ENCODE results near the gene TAP1.

TAP1 gene

DNA sequence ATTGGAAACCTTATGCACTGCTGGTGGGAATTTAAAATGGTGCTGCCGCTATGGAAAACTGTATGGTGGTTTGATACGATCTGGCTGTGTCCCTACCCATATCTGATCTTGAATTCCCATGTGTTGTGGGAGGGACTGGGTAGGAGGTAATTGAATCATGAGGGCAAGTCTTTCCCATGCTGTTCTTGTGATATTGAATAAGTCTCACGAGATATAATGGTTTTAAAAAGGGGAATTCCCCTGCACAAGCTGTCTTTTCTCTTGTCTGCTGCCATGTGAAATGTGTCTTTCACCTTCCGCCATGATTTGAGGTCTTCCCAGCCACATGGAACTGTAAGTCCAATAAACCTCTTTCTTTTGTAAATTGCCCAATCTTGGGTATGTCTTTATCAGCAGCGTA is 19.8 kb downstream of the TAP1 start:
- no peak for TF ChIP-seq EZH2phosphoT487 (IDR thresholded peaks at IDR 0.05; ENCODE audit: low read depth)
- TF ChIP-seq, protein P1, sequence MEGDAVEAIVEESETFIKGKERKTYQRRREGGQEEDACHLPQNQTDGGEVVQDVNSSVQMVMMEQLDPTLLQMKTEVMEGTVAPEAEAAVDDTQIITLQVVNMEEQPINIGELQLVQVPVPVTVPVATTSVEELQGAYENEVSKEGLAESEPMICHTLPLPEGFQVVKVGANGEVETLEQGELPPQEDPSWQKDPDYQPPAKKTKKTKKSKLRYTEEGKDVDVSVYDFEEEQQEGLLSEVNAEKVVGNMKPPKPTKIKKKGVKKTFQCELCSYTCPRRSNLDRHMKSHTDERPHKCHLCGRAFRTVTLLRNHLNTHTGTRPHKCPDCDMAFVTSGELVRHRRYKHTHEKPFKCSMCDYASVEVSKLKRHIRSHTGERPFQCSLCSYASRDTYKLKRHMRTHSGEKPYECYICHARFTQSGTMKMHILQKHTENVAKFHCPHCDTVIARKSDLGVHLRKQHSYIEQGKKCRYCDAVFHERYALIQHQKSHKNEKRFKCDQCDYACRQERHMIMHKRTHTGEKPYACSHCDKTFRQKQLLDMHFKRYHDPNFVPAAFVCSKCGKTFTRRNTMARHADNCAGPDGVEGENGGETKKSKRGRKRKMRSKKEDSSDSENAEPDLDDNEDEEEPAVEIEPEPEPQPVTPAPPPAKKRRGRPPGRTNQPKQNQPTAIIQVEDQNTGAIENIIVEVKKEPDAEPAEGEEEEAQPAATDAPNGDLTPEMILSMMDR (IDR thresholded peaks at IDR 0.05; ENCODE audit: low read depth, low read length): no peak
- Histone ChIP-seq H2AFZ (ENCODE audit: low read depth, low read length) (no peak overlapping the region), H3K9ac (ENCODE audit: low read length) (no peak overlapping the region), H3K27ac (ENCODE audit: low read length) (no peak overlapping the region), H3K4me2 (ENCODE audit: low read length) (no peak overlapping the region), H3K9me3 (ENCODE audit: insufficient read depth, low read length) (no peaks in the 10 kb centered on the region), H3K4me3 (ENCODE audit: low read length) (no peak overlapping the region), H3K4me1 (ENCODE audit: low read length) (peaks cover 15% of the 10 kb centered on the region), H3K79me2 (ENCODE audit: low read length) (peaks cover 15% of the 10 kb centered on the region), H3K36me3 (replicated peaks; ENCODE audit: low read depth, low read length) (peaks cover 35% of the 10 kb centered on the region), H4K20me1 (ENCODE audit: insufficient read depth, low read length) (no peaks in the 10 kb centered on the region), H3K27me3 (ENCODE audit: low read depth, low read length) (no peaks in the 10 kb centered on the region)

DNA sequence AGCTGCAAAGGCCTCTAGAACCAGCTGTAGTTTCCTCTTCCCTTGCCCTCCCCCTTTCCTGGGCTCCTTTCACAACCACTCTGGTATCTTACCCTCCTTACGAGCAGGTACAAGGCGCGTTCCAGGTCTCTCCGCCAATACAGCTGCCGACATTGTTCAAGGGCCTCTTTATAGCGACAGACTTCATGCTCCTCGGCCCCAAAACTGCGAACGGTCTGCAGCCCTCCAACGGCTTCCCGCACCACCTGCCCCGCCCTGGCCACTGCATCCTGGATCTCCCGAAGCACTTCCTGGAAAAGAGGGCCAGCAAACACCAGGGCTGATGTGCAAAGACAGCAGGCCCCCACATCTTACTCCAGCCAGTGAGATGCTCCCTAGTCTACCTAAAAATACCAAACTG is 21.0 kb downstream of the TAP1 start:
- peaks cover 11% of the 10 kb centered on the region for H3K4me1 ChIP-seq (ENCODE audit: low read length)
- H3K36me3 ChIP-seq (replicated peaks; ENCODE audit: low read depth, low read length): peaks cover 37% of the 10 kb centered on the region
- no peak overlapping the region for H2AFZ ChIP-seq (ENCODE audit: low read depth, low read length)
- H3K4me3 ChIP-seq (ENCODE audit: low read length): no peak overlapping the region
- no peaks in the 10 kb centered on the region for H3K9me3 ChIP-seq (ENCODE audit: insufficient read depth, low read length)
- TF ChIP-seq, protein P1 (IDR thresholded peaks at IDR 0.05; ENCODE audit: low read depth, low read length): no peak
- no peak for TF ChIP-seq EZH2phosphoT487 (IDR thresholded peaks at IDR 0.05; ENCODE audit: low read depth)
- no peaks in the 10 kb centered on the region for H4K20me1 ChIP-seq (ENCODE audit: insufficient read depth, low read length)
- no peaks in the 10 kb centered on the region for H3K27me3 ChIP-seq (ENCODE audit: low read depth, low read length)
- peaks cover 8% of the 10 kb centered on the region for H3K79me2 ChIP-seq (ENCODE audit: low read length)
- H3K4me2 ChIP-seq (ENCODE audit: low read length): no peak overlapping the region
- no peak overlapping the region for H3K27ac ChIP-seq (ENCODE audit: low read length)
- no peak overlapping the region for H3K9ac ChIP-seq (ENCODE audit: low read length)

DNA sequence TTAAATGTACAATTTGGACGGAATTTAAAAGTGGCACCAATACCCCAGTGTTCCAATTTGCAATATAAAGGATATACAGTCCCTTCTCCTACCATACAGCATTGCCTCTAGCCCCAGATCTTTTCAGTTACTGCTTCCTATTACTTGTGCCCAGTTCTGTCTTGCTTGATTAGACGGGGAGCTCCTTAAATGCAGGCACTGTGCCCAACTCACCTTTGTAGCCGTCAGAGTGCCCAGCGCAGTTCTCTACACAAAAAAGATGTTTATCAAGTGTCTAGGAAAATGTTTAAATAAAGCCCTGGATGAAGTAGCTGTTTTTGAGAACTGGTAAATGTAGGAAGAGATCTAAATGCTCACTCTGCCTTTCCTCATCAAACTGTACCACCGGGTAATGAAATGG is 22.6 kb downstream of the TAP1 start:
- Histone ChIP-seq H3K4me2 (ENCODE audit: low read length) (no peak overlapping the region), H2AFZ (ENCODE audit: low read depth, low read length) (no peak overlapping the region), H3K27ac (ENCODE audit: low read length) (no peak overlapping the region), H3K9me3 (ENCODE audit: insufficient read depth, low read length) (no peaks in the 10 kb centered on the region), H3K27me3 (ENCODE audit: low read depth, low read length) (no peaks in the 10 kb centered on the region), H3K9ac (ENCODE audit: low read length) (no peak overlapping the region), H3K4me3 (ENCODE audit: low read length) (no peak overlapping the region), H3K79me2 (ENCODE audit: low read length) (no peaks in the 10 kb centered on the region), H4K20me1 (ENCODE audit: insufficient read depth, low read length) (no peaks in the 10 kb centered on the region), H3K36me3 (replicated peaks; ENCODE audit: low read depth, low read length) (peaks cover 36% of the 10 kb centered on the region), H3K4me1 (ENCODE audit: low read length) (peaks cover 4% of the 10 kb centered on the region; the same call in 1 of the 2 replicates)
- TF ChIP-seq EZH2phosphoT487 (IDR thresholded peaks at IDR 0.05; ENCODE audit: low read depth): no peak
- TF ChIP-seq, protein P1 (IDR thresholded peaks at IDR 0.05; ENCODE audit: low read depth, low read length): no peak

GRCh38 chr6:32830017-32830416 is 23.5 kb downstream of the TAP1 start:
- no peak overlapping the region for H3K27ac ChIP-seq (ENCODE audit: low read length)
- H2AFZ ChIP-seq (ENCODE audit: low read depth, low read length): no peak overlapping the region
- H4K20me1 ChIP-seq (ENCODE audit: insufficient read depth, low read length): no peaks in the 10 kb centered on the region
- peaks cover 27% of the 10 kb centered on the region for H3K36me3 ChIP-seq (replicated peaks; ENCODE audit: low read depth, low read length)
- H3K9ac ChIP-seq (ENCODE audit: low read length): no peak overlapping the region
- H3K9me3 ChIP-seq (ENCODE audit: insufficient read depth, low read length): no peaks in the 10 kb centered on the region
- H3K27me3 ChIP-seq (ENCODE audit: low read depth, low read length): no peaks in the 10 kb centered on the region
- no peak for TF ChIP-seq EZH2phosphoT487 (IDR thresholded peaks at IDR 0.05; ENCODE audit: low read depth)
- no peak overlapping the region for H3K4me3 ChIP-seq (ENCODE audit: low read length)
- H3K4me2 ChIP-seq (ENCODE audit: low read length): no peak overlapping the region
- no peaks in the 10 kb centered on the region for H3K79me2 ChIP-seq (ENCODE audit: low read length)
- peaks cover 4% of the 10 kb centered on the region; the same call in 1 of the 2 replicates for H3K4me1 ChIP-seq (ENCODE audit: low read length)

DNA sequence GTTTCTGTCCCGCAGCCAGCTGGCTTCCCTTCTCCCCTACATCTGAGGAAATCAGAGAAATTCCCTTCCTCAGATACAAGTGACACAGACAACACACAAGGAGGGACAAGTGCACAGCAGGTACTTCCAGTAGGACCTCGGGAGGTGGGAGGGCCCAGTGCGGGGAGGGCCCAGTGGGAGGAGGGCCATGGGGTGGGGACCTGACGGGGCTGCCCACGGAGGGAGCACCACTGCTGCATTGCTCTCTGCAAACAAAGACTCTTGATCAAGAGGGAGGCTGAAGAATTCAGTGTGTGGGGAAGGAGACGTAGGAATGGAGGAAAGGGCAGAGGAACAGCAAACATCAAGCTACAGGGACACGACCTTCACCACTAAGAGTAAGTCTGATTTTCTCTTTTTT is 24.0 kb downstream of the TAP1 start:
- Histone ChIP-seq H3K9ac (ENCODE audit: low read length) (no peak overlapping the region), H3K36me3 (replicated peaks; ENCODE audit: low read depth, low read length) (peaks cover 24% of the 10 kb centered on the region), H3K27ac (ENCODE audit: low read length) (no peak overlapping the region), H3K79me2 (ENCODE audit: low read length) (no peaks in the 10 kb centered on the region), H3K9me3 (ENCODE audit: insufficient read depth, low read length) (no peaks in the 10 kb centered on the region), H2AFZ (ENCODE audit: low read depth, low read length) (no peak overlapping the region), H4K20me1 (ENCODE audit: insufficient read depth, low read length) (no peaks in the 10 kb centered on the region), H3K4me2 (ENCODE audit: low read length) (no peak overlapping the region), H3K27me3 (ENCODE audit: low read depth, low read length) (no peaks in the 10 kb centered on the region), H3K4me3 (ENCODE audit: low read length) (no peak overlapping the region), H3K4me1 (ENCODE audit: low read length) (peaks cover 4% of the 10 kb centered on the region; the same call in 1 of the 2 replicates)
- TF ChIP-seq, protein P1 (IDR thresholded peaks at IDR 0.05; ENCODE audit: low read depth, low read length): no peak
- TF ChIP-seq EZH2phosphoT487 (IDR thresholded peaks at IDR 0.05; ENCODE audit: low read depth): no peak
